Stimulated activated CD8-positive, alpha-beta memory T cell treated with anti-CD3 and anti-CD28 coated beads, Interleukin-4, amount 100 ng/mL, for 1 hour (primary cell): Measurements from ENCODE around the gene LAMA2.

Experiments
- DNase-seq, 2 donors: peaks; one replicate each; pipeline ENCODE4 v3.0.0-alpha.2; 2020; ENCODE audit warnings: low read depth in 2 of 2, low spot score in 1 of 2

LAMA2 gene, protein sequence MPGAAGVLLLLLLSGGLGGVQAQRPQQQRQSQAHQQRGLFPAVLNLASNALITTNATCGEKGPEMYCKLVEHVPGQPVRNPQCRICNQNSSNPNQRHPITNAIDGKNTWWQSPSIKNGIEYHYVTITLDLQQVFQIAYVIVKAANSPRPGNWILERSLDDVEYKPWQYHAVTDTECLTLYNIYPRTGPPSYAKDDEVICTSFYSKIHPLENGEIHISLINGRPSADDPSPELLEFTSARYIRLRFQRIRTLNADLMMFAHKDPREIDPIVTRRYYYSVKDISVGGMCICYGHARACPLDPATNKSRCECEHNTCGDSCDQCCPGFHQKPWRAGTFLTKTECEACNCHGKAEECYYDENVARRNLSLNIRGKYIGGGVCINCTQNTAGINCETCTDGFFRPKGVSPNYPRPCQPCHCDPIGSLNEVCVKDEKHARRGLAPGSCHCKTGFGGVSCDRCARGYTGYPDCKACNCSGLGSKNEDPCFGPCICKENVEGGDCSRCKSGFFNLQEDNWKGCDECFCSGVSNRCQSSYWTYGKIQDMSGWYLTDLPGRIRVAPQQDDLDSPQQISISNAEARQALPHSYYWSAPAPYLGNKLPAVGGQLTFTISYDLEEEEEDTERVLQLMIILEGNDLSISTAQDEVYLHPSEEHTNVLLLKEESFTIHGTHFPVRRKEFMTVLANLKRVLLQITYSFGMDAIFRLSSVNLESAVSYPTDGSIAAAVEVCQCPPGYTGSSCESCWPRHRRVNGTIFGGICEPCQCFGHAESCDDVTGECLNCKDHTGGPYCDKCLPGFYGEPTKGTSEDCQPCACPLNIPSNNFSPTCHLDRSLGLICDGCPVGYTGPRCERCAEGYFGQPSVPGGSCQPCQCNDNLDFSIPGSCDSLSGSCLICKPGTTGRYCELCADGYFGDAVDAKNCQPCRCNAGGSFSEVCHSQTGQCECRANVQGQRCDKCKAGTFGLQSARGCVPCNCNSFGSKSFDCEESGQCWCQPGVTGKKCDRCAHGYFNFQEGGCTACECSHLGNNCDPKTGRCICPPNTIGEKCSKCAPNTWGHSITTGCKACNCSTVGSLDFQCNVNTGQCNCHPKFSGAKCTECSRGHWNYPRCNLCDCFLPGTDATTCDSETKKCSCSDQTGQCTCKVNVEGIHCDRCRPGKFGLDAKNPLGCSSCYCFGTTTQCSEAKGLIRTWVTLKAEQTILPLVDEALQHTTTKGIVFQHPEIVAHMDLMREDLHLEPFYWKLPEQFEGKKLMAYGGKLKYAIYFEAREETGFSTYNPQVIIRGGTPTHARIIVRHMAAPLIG (N-terminal part only)

DNA sequence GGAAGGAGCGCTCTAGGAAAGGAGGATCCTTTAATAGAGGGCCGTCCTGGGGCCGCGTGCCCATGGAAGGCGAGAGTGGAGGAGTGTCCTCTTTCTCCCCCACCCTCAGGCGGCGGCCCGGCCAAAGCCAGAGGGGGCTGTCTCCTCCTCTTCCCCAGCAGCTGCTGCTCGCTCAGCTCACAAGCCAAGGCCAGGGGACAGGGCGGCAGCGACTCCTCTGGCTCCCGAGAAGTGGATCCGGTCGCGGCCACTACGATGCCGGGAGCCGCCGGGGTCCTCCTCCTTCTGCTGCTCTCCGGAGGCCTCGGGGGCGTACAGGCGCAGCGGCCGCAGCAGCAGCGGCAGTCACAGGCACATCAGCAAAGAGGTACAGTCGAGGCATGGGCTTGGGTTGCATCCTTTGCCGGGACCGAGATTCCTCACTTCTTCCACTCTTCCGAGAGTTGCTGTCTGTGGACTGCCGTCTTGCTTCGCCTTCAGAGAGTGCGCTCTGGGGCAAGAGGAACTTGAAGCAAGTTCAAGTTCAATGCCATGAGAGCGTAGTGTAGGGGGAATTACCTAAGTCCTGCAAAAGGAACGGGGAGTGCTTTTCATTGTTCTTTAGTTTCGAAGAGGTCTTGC lies at the start of gene LAMA2:
Gene LAMA2 (plus strand): TSS at position 148 of the 621 bp plus-strand sequence. CDS start 108 bp downstream, at position 256.
- DNase-seq: no peak

- DNase-seq: no peak
These were observed 46.2 kb upstream of the LAMA2 start for GRCh38 chr6:128836761-128837160.

- DNase-seq: no peak
These were observed 41.4 kb upstream of the LAMA2 start for GRCh38 chr6:128841518-128841917.

DNA sequence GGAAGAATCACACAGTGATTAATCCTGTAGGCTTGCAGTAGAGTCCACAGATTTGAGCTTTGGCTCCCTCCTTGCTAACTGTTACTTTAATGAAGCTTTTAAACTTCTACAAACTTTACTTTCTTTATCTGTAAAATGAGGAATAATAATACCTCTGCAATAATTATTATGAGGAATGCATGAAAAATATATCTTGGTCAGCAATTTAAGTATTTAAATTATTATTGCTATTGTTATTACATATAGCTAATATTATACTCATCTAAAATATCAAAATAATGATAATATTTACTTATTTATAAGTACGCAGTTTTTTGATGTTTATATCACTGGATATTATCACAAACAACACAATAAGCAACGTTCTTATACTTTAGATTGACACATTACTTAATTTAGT lies 38.3 kb upstream of the LAMA2 start:
- no peak for DNase-seq

GRCh38 chr6:128847431-128848210 lies 35.3 kb upstream of the LAMA2 start:
- no peak for DNase-seq

- no peak for DNase-seq
These were observed 34.6 kb upstream of the LAMA2 start for GRCh38 chr6:128848212-128848935.

GRCh38 chr6:128855581-128856085 lies 27.3 kb upstream of the LAMA2 start:
- DNase-seq: no peak

DNA sequence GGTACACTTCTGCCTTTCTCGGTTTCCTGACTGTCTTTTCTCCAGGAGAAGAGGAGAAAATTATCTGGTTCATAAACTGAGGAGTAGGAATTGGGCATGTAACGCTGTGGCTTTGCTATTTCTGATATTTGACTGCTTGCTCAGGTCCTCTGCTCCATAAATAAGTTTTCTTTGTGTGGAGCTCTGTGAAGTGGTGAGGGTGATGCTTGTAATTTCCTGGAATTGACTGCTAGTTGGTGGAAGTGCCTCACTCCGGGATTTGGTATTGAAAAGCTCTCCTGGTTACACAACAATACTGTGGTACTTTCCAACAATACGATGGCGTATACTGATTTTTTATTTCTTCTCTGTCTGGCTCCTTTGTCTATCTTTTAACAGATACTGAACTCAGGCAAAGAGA lies 25.1 kb upstream of the LAMA2 start:
- no peak for DNase-seq

- DNase-seq: no peak
These were observed 22.2 kb upstream of the LAMA2 start for GRCh38 chr6:128860782-128861181.

GRCh38 chr6:128863983-128864382 lies 19.0 kb upstream of the LAMA2 start:
- no peak for DNase-seq

GRCh38 chr6:128870746-128871145 lies 12.2 kb upstream of the LAMA2 start:
- DNase-seq: no peak

DNA sequence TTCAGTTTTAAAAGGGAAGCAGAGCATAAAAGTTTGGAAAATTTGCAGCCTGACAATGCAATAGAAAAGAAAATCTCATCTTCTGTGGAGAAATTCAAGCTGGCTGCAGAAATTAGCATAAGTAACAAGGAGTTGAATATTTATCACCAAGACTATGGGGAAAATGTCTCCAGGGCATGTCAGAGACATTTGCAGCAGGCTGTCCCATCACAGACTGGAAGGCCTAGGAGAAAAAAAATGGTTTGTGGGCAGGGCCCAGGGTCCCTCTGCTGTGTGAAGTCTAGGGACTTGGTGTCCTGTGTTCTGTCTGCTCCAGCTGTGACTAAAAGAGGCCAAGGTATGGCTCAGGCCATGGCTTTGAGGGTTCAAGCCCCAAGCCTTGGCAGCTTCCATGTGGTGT lies 8.1 kb upstream of the LAMA2 start:
- no peak for DNase-seq

DNA sequence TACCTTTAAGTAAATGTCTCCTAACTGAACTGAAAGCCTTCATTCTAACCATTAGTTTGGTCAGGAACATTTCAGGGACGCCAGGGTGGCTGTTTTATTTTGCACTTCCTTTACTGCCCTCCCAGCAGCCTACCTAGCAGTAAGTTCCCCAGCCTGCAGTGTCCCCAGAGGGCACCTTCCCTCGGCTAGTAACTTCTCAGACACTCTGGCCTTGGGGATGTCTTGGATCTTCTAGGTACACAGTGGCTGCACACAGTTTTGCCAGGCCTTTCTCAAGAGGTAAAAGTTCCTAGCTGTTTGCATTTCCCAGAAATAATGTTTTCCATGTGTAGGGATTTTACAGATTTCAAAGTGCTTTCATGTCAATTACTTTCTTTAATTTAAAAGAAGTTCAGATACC lies 378 bp upstream of the LAMA2 start:
- DNase-seq: no peak

DNA sequence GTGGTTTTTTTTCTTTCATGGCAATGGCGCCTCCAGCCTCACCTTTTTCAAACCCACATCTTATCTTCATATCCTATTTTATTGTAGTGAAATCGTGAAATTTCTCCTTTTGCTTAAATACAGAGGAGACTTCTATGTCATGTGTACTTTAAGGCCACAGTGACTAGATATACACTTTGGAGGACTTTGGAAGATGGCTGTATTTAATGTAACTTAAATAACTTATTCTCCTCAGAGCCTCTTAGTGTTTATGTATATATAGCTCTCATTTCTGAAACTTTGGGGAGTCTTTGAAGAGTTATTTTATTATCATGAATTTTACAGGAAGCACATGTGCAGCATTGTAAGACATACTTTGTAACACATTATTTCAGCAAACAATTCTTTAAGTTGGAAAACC lies 968 bp downstream of the LAMA2 start:
- no peak for DNase-seq

DNA sequence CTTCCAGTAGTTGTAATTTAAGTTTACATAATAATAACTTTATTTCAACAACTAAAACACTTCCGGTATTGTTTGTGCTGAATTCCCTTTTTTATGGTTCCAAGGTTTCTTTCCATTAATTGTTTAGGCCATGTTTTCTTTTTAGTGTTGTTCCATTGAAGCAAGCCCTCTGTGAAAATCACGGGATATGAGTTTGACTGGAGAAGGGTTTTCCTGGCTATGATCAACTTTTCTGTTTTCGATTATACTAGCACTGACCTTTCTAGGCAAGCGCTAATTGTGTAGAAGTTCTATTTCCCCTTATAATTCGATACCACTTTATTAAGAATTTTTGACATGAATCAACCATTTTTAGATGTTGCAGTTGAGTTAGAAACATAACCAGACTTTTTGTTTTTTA lies 2.4 kb downstream of the LAMA2 start:
- no peak for DNase-seq

DNA sequence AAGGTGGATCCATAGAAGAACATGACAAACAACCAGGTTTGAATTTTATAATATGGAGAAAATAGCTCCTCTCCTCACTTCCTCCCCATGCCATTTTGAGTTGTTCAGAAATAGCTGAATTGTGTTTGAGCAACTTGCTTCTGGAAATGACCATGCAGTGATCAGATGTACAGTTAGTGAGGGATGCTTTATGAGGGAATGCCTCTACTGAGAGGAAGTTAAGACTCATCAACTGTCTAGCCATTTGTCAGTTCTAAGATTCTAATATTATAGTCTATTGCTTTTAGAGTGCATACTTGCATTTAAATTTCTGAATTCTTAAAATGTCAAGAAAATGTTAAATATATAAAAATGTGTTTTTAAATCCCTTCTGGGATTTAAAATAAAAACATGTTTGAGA lies 3.8 kb downstream of the LAMA2 start:
- DNase-seq: no peak

GRCh38 chr6:128888444-128889175 lies 5.7 kb downstream of the LAMA2 start:
- no peak for DNase-seq

DNA sequence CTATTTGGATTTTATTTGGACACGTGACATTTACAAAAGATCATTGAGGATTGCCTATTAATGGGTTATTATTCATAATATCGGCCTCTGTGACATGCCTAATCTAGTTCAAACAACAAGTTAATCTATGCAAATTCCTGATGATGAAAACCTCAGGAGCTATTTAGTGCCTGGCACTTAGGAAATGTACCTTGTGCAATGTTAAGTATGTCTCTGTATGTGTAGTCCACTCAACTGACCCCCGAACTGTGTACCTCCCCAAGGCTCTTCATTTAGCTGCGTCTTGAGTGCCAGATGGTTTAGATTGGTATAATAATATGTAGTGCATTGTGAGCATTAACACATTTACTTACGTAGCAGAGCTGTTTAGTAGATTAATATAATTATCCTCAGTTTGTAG lies 6.9 kb downstream of the LAMA2 start:
- no peak for DNase-seq

- no peak for DNase-seq
These were observed 9.1 kb downstream of the LAMA2 start for GRCh38 chr6:128892079-128892478.
